GM12892 (cell line): ENCODE results near the gene TLCD3B.

ENCODE experiments used
- POLR2A ChIP-seq: IDR thresholded peaks from 2 replicates; pipeline ENCODE4 v1.6.1; 2011; ENCODE audit warnings: low read depth, low read length, control low read depth
- POLR2AphosphoS5 ChIP-seq: IDR thresholded peaks from 2 replicates; pipeline ENCODE4 v1.6.1; 2011; ENCODE audit warnings: low read depth, low read length, control low read depth
- TAF1 ChIP-seq: IDR thresholded peaks from 2 replicates; pipeline ENCODE4 v1.6.1; 2011; ENCODE audit warnings: low read depth, mild to moderate bottlenecking, control low read depth, low read length, borderline replicate concordance

GRCh38 chr16:30052671-30053372 lies 21.8 kb upstream of the TLCD3B start:
- TF ChIP-seq POLR2AphosphoS5 (no peak), POLR2A (peak; percentile 51; the same call in 1 of the 2 replicates), TAF1 (no peak)
